Prostate gland (tissue), 2 donors: ENCODE results near the gene CPD. TPM values are rescaled to one million over a fixed set of nuclear protein-coding genes. Genes with fewer than 3 reads are reported as not detected.
A peak's percentile ranks its signal among the peaks of the same experiment; 100 is the strongest.

Source experiments
- DNase-seq: peaks from one replicate; pipeline ENCODE4 v3.0.0-alpha.2; 2019; ENCODE audit warnings: low spot score
- H3K27ac ChIP-seq, 2 donors: fragments of 200-600 bp; sonication (generic); 2 replicates each; pipeline ENCODE4 v1.5.1; 2017 to 2019
- H3K27me3 ChIP-seq: fragments of 200-600 bp; sonication (generic); replicated peaks from 2 replicates; pipeline ENCODE4 v1.5.1; 2019; ENCODE audit not compliant: insufficient read depth
- H3K36me3 ChIP-seq, 2 donors: fragments of 200-600 bp; sonication (generic); 1 replicate in 1 of 2; 2 replicates in 1 of 2; pipeline versions ENCODE4 v1.5.1 to v1.8.1; 2017 to 2019
- H3K4me1 ChIP-seq: fragments of 200-600 bp; sonication (generic); replicated peaks from 2 replicates; pipeline ENCODE4 v1.5.1; 2019
- H3K4me3 ChIP-seq, 2 donors: fragments of 200-600 bp; sonication (generic); 2 replicates each; pipeline ENCODE4 v1.5.1; 2017 to 2019
- H3K9me3 ChIP-seq: fragments of 200-600 bp; sonication (generic); 2 replicates; pipeline ENCODE4 v1.5.1; 2017
- POLR2A ChIP-seq: fragments of 450-650 bp; IDR thresholded peaks from one replicate; pipeline ENCODE4 v1.6.1; 2016; ENCODE audit warnings: antibody characterized with exemption, mild to moderate bottlenecking
- POLR2AphosphoS5 ChIP-seq: sonication (generic); formaldehyde crosslinking; IDR thresholded peaks from one replicate; pipeline ENCODE4 v1.6.1; 2017; ENCODE audit warnings: antibody characterized with exemption
- WGBS: methylation state at CpG from one replicate; pipeline ENCODE4 v1.1.5; 2018; 5-methylcytosine and 5-hydroxymethylcytosine counted together
- intact Hi-C: fragments of 100-400 bp; cut with DNase I; formaldehyde crosslinking; loops from one replicate; pipeline ENCODE4 v1.14.2; 2022
- total RNA-seq, 2 donors: library from RNA; depleted of rRNA; stranded (reverse); fragments of >200 nt; gene quantifications; one replicate each; pipeline ENCODE4 v1.1.0, GENCODE V29; 2016
- TF ChIP-seq, protein P1 (sequence below), 4 experiments: fragments of 200-600 bp in 2 of 4; fragments of 450-650 bp in 2 of 4; sonication (generic) in 2 of 4; IDR thresholded peaks; 1 replicate in 3 of 4; 2 replicates in 1 of 4; pipeline ENCODE4 v1.5.1; 2016 to 2019; ENCODE audit warnings: antibody characterized with exemption in 4 of 4, mild to moderate bottlenecking in 2 of 4, moderate library complexity in 2 of 4

CPD gene
- total RNA-seq, 2 donors from 2014 or later, result 102 to 126 TPM

DNA sequence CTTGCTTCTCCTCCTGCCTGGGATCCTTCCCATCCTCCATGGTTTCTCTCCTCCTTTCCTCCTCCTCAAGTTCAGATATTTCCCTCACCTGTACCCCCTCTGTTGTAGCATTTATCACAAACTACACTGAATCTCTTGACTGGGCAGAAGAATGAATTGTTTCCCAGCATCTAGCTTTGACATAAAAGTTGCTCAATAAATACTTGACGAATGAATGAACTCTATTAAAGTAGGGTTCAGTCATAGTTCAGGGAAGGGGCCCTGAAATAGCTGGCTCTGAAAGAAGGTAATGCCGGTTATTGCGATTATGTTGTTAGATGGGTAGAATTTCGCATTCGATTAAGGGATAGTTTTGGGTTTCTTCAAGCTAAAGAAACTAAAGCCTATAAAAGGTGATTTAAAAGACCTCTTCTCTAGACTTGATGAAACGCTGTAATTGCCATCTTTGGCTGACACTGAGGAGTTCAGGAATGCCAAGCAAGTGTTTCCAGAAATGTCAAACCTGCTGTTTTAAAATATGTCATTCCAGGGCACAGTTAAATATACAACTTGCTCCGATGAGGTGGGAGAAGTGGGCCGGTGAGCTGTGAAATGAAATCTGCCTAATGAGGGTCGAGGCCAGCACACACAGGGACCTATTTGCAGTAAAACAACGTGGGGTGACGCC is 1.0 kb upstream of the CPD start:
- peak overlapping the region in 1 of 2 donors; percentile 94 for H3K4me3 ChIP-seq
- H3K9me3 ChIP-seq, result no peaks in the 10 kb centered on the region
- TF ChIP-seq POLR2AphosphoS5, result no peak
- no peak for TF ChIP-seq POLR2A
- TF ChIP-seq, protein P1, sequence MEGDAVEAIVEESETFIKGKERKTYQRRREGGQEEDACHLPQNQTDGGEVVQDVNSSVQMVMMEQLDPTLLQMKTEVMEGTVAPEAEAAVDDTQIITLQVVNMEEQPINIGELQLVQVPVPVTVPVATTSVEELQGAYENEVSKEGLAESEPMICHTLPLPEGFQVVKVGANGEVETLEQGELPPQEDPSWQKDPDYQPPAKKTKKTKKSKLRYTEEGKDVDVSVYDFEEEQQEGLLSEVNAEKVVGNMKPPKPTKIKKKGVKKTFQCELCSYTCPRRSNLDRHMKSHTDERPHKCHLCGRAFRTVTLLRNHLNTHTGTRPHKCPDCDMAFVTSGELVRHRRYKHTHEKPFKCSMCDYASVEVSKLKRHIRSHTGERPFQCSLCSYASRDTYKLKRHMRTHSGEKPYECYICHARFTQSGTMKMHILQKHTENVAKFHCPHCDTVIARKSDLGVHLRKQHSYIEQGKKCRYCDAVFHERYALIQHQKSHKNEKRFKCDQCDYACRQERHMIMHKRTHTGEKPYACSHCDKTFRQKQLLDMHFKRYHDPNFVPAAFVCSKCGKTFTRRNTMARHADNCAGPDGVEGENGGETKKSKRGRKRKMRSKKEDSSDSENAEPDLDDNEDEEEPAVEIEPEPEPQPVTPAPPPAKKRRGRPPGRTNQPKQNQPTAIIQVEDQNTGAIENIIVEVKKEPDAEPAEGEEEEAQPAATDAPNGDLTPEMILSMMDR (IDR thresholded peaks at IDR 0.05), result no peak
- H3K4me1 ChIP-seq, result peaks cover 8% of the 10 kb centered on the region
- DNase-seq, result no peak
- 60% methylated on average over 11 of the region's 11 CpGs for WGBS
- no peaks in the 10 kb centered on the region for H3K27me3 ChIP-seq
- intact Hi-C loops, result no loop called here
- H3K27ac ChIP-seq, result peak overlapping the region; percentile 87 to 88
- no peaks in the 10 kb centered on the region for H3K36me3 ChIP-seq

DNA sequence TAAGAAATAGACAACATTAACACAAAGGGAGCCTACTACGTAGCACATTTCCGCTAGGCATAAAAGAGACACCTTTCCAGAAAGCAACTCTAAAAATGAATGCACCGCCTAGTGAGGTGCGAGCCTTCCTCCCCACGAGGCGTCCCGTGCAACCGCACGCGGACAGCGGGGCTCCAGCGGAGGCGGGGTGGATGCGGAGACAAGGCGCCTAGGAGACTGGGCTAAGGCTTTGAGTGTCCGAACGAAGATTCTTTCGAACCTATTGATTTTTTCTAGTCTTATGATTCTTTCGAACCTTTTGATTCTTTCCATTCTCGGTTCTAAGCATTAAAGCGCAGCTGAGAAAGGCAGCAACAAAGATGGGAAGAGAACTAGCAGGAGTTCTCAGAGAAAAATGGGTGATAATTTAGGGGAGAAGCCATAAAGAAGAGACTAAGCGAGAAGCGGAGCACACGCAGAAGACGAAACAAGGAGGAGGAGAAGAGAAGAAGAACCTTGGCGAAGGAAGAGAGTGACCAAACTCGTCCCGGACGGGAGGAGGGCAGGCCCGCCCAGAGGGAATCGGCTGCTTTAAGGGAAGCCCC is 394 bp upstream of the CPD start:
- no peak for DNase-seq
- Histone ChIP-seq H3K27me3 (no peaks in the 10 kb centered on the region), H3K27ac (peak overlapping the region; percentile 87 to 88), H3K4me3 (peak overlapping the region; percentile 92 to 94), H3K4me1 (peaks cover 8% of the 10 kb centered on the region), H3K36me3 (no peaks in the 10 kb centered on the region), H3K9me3 (no peaks in the 10 kb centered on the region)
- WGBS, result 4% methylated on average over 30 of the region's 31 CpGs
- intact Hi-C loops, result no loop called here
- TF ChIP-seq, protein P1 (IDR thresholded peaks at IDR 0.05), result peak in 1 of 4 experiments; percentile 49
- no peak for TF ChIP-seq POLR2A
- no peak for TF ChIP-seq POLR2AphosphoS5

DNA sequence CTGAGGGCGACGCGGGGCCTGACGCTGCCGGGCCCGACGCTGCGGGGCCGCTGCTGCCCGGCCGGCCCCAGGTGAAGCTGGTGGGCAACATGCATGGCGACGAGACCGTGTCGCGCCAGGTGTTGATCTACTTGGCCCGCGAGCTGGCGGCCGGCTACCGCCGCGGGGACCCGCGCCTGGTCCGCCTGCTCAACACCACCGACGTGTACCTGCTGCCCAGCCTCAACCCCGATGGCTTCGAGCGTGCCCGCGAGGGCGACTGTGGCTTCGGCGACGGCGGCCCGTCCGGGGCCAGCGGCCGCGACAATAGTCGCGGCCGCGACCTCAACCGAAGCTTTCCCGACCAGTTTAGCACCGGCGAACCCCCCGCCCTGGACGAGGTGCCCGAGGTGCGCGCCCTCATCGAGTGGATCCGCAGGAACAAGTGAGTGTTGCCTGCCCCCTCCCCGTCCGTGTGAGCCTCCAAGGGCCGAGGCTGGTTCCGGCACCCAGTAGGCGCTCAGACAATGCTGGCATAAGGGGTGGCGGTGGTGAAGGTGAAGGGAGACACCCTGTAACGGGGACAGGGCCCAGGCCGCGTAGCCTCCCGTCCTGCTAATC is 676 bp downstream of the CPD start:
- DNase-seq, result peak; percentile 20
- Histone ChIP-seq H3K9me3 (no peaks in the 10 kb centered on the region), H3K36me3 (no peaks in the 10 kb centered on the region), H3K4me3 (peak overlapping the region; percentile 92 to 94), H3K27ac (peak overlapping the region; percentile 87 to 88), H3K27me3 (no peaks in the 10 kb centered on the region), H3K4me1 (peaks cover 8% of the 10 kb centered on the region)
- 0% methylated on average over 36 of the region's 68 CpGs for WGBS
- no peak for TF ChIP-seq POLR2A
- TF ChIP-seq, protein P1 (IDR thresholded peaks at IDR 0.05), result no peak
- no peak for TF ChIP-seq POLR2AphosphoS5
- intact Hi-C loops, result no loop called here

DNA sequence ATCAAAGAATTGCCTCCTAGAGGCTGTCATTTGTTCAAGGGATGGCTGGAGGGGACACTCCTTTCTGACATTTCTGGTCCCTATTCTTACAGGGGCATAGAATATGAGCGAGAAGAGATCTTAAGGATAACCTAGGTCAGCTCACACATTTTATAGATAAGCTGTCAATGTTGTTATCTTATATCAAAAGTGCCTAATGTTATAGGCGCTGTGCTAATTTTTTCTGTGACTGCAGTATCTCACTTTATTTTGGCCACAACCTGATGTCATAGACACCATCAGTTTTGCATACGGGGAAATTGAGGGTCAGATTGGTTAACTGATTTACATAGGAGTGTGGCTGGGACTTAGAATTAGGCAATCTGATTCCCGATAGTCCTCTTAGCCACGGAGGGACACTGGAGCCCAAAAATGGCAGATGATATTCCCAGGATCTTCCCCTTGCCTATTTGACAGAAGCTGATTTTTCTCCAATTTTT is 1.2 kb downstream of the CPD start:
- Histone ChIP-seq H3K4me1 (peaks cover 8% of the 10 kb centered on the region), H3K9me3 (no peaks in the 10 kb centered on the region), H3K27ac (peak overlapping the region; percentile 87 to 88), H3K36me3 (no peaks in the 10 kb centered on the region), H3K27me3 (no peaks in the 10 kb centered on the region), H3K4me3 (peak overlapping the region; percentile 92 to 94)
- TF ChIP-seq POLR2AphosphoS5 (no peak), POLR2A (no peak)
- TF ChIP-seq, protein P1 (IDR thresholded peaks at IDR 0.05), result no peak
- WGBS, result 3% methylated on average over 5 of the region's 5 CpGs
- intact Hi-C loops, result no loop called here
- no peak for DNase-seq
